GM23248 (cell line): ENCODE data around the gene ZG16B.

Experiments
- EZH2 ChIP-seq: fragments of 200-600 bp; sonication (generic); IDR thresholded peaks from 2 replicates; pipeline ENCODE4 v1.6.1; 2018; ENCODE audit warnings: antibody characterized with exemption, mild to moderate bottlenecking; ENCODE audit not compliant: insufficient read depth, poor library complexity, severe bottlenecking
- EZH2phosphoT487 ChIP-seq: fragments of 200-600 bp; sonication (generic); IDR thresholded peaks from 2 replicates; pipeline ENCODE4 v1.6.1; 2018; ENCODE audit warnings: antibody characterized with exemption, moderate library complexity, mild to moderate bottlenecking, low read depth; ENCODE audit not compliant: insufficient read depth

- TF ChIP-seq EZH2phosphoT487 (no peak), EZH2 (no peak)
Measured at GRCh38 chr16:2808181-2808580, 21.9 kb upstream of the ZG16B start.
